SJSA1 (cell line): ENCODE measurements around the gene SAXO2. TPM values are rescaled to one million over a fixed set of nuclear protein-coding genes. Genes with fewer than 3 reads are reported as not detected.
"Not testable (repeated sequence)": the region's sequence is repeated elsewhere in the genome, so short reads cannot be mapped to it uniquely, and the experiment has no call there.

Experiments
- DNase-seq, 2 experiments: peaks; one replicate each; pipeline ENCODE4 v3.0.0-alpha.2; 2015 to 2020; ENCODE audit warnings: low spot score in 2 of 2, low read depth in 1 of 2
- H3K27ac ChIP-seq: fragments of 250-450 bp; sonication (Bioruptor Pico); 2 replicates; pipeline ENCODE4 v1.5.1; 2020; ENCODE audit warnings: mild to moderate bottlenecking, moderate library complexity
- H3K27me3 ChIP-seq: fragments of 250-450 bp; sonication (Bioruptor Pico); replicated peaks from 2 replicates; pipeline ENCODE4 v1.5.1; 2020; ENCODE audit warnings: mild to moderate bottlenecking, moderate library complexity
- H3K36me3 ChIP-seq: fragments of 250-450 bp; sonication (Bioruptor Pico); 2 replicates; pipeline ENCODE4 v1.5.1; 2020; ENCODE audit warnings: mild to moderate bottlenecking
- H3K4me1 ChIP-seq: fragments of 250-450 bp; sonication (Bioruptor Pico); replicated peaks from 2 replicates; pipeline ENCODE4 v1.6.1; 2021; ENCODE audit warnings: mild to moderate bottlenecking
- H3K4me3 ChIP-seq: fragments of 250-450 bp; sonication (Bioruptor Pico); 2 replicates; pipeline ENCODE4 v1.5.1; 2020; ENCODE audit warnings: mild to moderate bottlenecking
- H3K9me3 ChIP-seq: fragments of 250-450 bp; sonication (Bioruptor Pico); replicated peaks from 2 replicates; pipeline ENCODE4 v1.5.1; 2020; ENCODE audit warnings: mild to moderate bottlenecking
- total RNA-seq: library from RNA; depleted of rRNA; stranded (reverse); fragments of >200 nt; shearing (Covaris generic); gene quantifications from 2 replicates; pipeline ENCODE4 v1.2.3, GENCODE V29; 2014; rRNA removed

Gene SAXO2
- total RNA-seq, 1 experiment from 2014 or later = 0.66 TPM

- H3K9me3 ChIP-seq, H3K4me3 ChIP-seq, DNase-seq, H3K27me3 ChIP-seq, H3K27ac ChIP-seq, H3K36me3 ChIP-seq, H3K4me1 ChIP-seq: not testable (repeated sequence)
These were observed 62.2 kb downstream of the SAXO2 start for GRCh38 chr15:82324831-82325230.

DNA sequence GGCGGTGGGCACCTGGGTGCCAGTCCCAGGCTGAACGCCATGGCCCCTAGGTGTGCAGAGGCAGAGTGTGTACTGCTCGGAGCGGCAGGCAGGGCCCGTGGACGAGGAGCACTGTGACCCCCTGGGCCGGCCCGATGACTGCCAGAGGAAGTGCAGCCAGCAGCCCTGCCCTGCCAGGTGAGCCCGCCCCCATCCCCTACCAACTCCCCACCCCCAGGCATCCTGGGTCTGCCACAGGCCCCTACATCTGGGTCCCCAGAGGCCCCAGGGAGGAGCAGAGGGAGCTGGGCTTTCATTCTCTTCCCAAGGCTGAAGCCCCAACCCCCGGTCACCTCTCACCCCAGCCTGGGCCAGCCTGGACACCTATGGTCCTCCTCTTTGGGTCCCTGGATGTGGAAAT lies 63.0 kb downstream of the SAXO2 start:
- not testable (repeated sequence) for DNase-seq, H3K9me3 ChIP-seq, H3K27ac ChIP-seq, H3K27me3 ChIP-seq, H3K36me3 ChIP-seq, H3K4me3 ChIP-seq, H3K4me1 ChIP-seq

DNA sequence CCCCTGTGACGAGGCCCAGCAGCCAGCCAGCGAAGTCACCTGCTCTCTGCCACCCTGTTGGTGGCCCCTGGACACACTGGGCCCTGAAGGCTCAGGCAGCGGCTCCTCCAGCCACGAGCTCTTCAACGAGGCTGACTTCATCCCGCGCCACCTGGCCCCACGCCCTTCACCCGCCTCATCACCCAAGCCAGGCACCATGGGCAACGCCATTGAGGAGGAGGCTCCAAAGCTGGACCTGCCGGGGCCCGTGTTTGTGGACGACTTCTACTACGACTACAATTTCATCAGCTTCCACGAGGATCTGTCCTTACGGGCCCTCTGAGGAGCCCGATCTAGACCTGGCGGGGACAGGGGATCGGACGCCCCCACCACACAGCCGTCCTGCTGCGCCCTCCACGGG lies 64.3 kb downstream of the SAXO2 start:
- not testable (repeated sequence) for H3K27me3 ChIP-seq, H3K9me3 ChIP-seq, H3K4me3 ChIP-seq, H3K4me1 ChIP-seq, DNase-seq, H3K27ac ChIP-seq, H3K36me3 ChIP-seq

DNA sequence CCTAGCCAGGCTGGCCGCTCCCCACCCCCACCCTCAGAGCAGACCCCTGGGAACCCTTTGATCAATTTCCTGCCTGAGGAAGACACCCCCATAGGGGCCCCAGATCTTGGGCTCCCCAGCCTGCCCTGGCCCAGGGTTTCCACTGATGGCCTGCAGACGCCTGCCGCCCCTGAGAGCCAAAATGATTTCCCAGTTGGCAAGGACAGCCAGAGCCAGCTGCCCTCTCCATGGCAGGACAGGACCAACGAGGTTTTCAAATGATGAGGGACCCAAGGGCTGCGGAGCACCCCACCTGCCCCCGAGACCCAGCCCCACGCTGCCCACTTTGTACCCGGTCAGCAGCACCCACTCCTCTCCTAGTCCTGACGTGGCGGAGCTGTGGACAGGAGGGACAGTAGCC lies 64.8 kb downstream of the SAXO2 start:
- H3K27ac ChIP-seq, H3K36me3 ChIP-seq, DNase-seq, H3K9me3 ChIP-seq, H3K4me1 ChIP-seq, H3K27me3 ChIP-seq, H3K4me3 ChIP-seq: not testable (repeated sequence)

DNA sequence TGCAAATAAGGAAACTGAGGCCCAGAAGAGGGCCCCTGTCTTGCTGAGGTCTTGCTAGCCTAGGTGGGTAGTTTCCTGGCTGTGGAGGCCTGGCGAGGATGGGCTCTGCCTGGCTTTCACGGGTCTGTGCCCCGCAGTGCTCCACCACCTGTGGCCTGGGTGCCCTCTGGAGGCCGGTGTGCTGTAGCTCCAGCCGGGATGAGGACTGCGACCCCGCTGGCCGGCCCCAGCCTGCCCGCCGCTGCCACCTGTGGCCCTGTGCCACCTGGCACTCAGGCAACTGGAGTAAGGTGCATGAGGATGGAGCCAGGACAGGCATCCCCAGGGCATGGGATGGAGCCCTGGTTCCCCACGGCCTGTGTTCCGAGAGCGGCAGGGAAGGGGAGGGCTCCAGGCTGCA lies 66.4 kb downstream of the SAXO2 start:
- H3K36me3 ChIP-seq, H3K27me3 ChIP-seq, H3K27ac ChIP-seq, H3K4me3 ChIP-seq, H3K9me3 ChIP-seq, H3K4me1 ChIP-seq: not testable (repeated sequence)
- DNase-seq = peak in 1 of 2 experiments; percentile 20

DNA sequence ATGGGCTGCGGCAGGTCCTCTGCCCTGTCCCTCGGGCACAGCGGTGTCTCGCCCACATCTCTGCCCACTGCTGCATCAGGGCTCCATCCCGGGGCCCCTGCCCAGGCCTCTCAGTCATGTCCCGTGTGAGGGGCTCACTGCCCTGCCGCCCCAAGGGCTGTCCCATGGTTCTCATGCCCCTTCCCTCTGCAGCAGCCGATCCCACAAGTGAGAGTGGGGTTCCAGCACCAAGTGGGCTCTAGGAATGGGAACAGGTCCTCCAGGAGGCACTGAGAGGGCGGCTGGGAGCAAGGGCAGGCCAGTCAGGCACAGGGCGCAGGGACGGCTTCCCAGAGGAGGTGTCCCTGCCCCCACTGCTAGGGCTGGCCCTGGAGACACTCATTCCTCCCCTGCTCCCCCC lies 68.3 kb downstream of the SAXO2 start:
- peak in 1 of 2 experiments; percentile 7 for DNase-seq
- not testable (repeated sequence) for H3K27me3 ChIP-seq, H3K9me3 ChIP-seq

DNA sequence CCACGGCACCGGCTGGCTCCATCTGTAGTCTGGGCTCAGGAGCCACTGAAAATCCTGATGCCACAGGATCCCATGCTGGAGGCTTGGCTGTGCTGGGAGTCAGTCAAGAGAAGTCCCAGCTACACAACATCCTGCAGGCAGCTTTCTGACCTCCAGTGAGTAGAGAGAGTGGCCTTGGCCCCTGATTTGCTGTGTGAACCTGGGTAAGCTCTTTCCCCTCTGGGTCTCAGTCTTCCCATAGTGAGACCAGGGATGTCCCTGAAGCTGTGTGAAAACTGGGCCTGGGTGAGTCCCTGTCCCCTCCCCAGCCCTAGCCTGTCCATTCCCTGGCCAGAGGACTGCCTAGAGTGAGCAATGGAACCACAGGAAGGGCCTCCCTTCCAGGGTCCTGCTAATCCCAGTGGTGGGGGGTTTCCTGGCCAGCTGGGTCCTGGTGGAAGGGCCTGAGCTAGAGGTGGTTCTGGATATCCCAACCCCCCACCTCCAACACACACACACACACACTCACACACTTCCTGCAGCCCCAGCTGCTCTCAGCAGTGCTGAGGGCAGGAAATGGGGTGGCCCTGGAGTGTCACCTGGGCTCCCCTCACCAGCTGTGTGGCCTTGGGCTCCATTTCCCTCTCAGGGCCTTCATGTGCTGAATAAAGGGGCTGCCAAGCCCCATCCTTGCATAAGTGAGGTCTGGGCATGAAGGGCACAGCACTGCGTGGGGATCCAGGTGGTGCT lies 69.1 kb downstream of the SAXO2 start:
- H3K27me3 ChIP-seq, H3K4me1 ChIP-seq, H3K4me3 ChIP-seq, H3K27ac ChIP-seq, H3K9me3 ChIP-seq, H3K36me3 ChIP-seq: not testable (repeated sequence)
- DNase-seq = peak in 1 of 2 experiments; percentile 4

More for the DNA sequence above, 68.3 kb downstream of the SAXO2 start:
- not testable (repeated sequence) for H3K27ac ChIP-seq, H3K36me3 ChIP-seq, H3K4me3 ChIP-seq, H3K4me1 ChIP-seq

GRCh38 chr15:82332711-82333602 lies 70.3 kb downstream of the SAXO2 start:
- not testable (repeated sequence) for H3K27me3 ChIP-seq, H3K27ac ChIP-seq, H3K4me3 ChIP-seq, H3K9me3 ChIP-seq, H3K4me1 ChIP-seq, H3K36me3 ChIP-seq
- peak in 1 of 2 experiments; percentile 30 for DNase-seq

- H3K9me3 ChIP-seq, H3K4me1 ChIP-seq, H3K27me3 ChIP-seq, H3K36me3 ChIP-seq, H3K4me3 ChIP-seq, H3K27ac ChIP-seq: not testable (repeated sequence)
- peak in 1 of 2 experiments; percentile 25 for DNase-seq
These were observed 71.3 kb downstream of the SAXO2 start for GRCh38 chr15:82333603-82334553.

Other genes starting within 250 kb of the SAXO2 start
- 18.4 and 20.4 TPM in 2 replicates for gene MEX3B, start 216.8 kb upstream of the SAXO2 start, total RNA-seq
- gene EFL1, start 84 bp upstream of the SAXO2 start, total RNA-seq = 15.1 and 16.6 TPM in 2 replicates
- 0.19 and 0.34 TPM in 2 replicates for gene GOLGA6L10, start 86.7 kb downstream of the SAXO2 start, total RNA-seq
- 1.1 and 1.6 TPM in 2 replicates for gene GOLGA6L9, start 167.0 kb downstream of the SAXO2 start, total RNA-seq